ENCODE data around the gene NAGA. TPM values are rescaled to one million over a fixed set of nuclear protein-coding genes. Genes with fewer than 3 reads are reported as not detected.

NAGA gene
- total RNA-seq, 1 experiment from 2014 or later = 24.3 TPM

GRCh38 chr22:42016111-42016510, 54.5 kb downstream of the NAGA start:
- Mint-ChIP-seq H3K27ac (ENCODE audit: unreplicated experiment) (no peak overlapping the region), H3K27me3 (ENCODE audit: unreplicated experiment) (peaks cover 17% of the 10 kb centered on the region), H3K4me1 (ENCODE audit: low read depth, unreplicated experiment) (no peaks in the 10 kb centered on the region), H3K4me3 (ENCODE audit: low read depth, unreplicated experiment) (no peak overlapping the region), H3K9me3 (ENCODE audit: low read depth, unreplicated experiment) (peaks cover 7% of the 10 kb centered on the region), H3K36me3 (ENCODE audit: insufficient read depth, unreplicated experiment) (no peaks in the 10 kb centered on the region)
- no peak for TF ChIP-seq CTCF (IDR thresholded peaks at IDR 0.05; ENCODE audit: unreplicated experiment)
- CTCF ChIA-PET = interaction anchor here (0.5 to 0.7 kb wide), 2 partner anchors 97 to 1478 kb away, joined by 3 to 5 read pairs; no protein-coding TSS in a partner anchor
- DNase-seq = no peak
- intact Hi-C loops (cut with micrococcal nuclease; ENCODE audit: unreplicated experiment) = no loop called here
- no TSS peak for BruUV-seq (replicated peaks)

GRCh38 chr22:42013385-42013784, 57.2 kb downstream of the NAGA start:
- intact Hi-C loops (cut with micrococcal nuclease; ENCODE audit: unreplicated experiment) = no loop called here
- H3K27ac Mint-ChIP-seq (ENCODE audit: unreplicated experiment) = no peak overlapping the region
- H3K9me3 Mint-ChIP-seq (ENCODE audit: low read depth, unreplicated experiment) = peaks cover 7% of the 10 kb centered on the region
- H3K36me3 Mint-ChIP-seq (ENCODE audit: insufficient read depth, unreplicated experiment) = no peaks in the 10 kb centered on the region
- no peak for TF ChIP-seq CTCF (IDR thresholded peaks at IDR 0.05; ENCODE audit: unreplicated experiment)
- peaks cover 17% of the 10 kb centered on the region for H3K27me3 Mint-ChIP-seq (ENCODE audit: unreplicated experiment)
- H3K4me1 Mint-ChIP-seq (ENCODE audit: low read depth, unreplicated experiment) = no peaks in the 10 kb centered on the region
- DNase-seq = no peak
- no TSS peak for BruUV-seq (replicated peaks)
- no peak overlapping the region for H3K4me3 Mint-ChIP-seq (ENCODE audit: low read depth, unreplicated experiment)
- CTCF ChIA-PET = interaction anchor here (0.6 to 0.9 kb wide), 2 partner anchors 58 to 123 kb away, joined by 3 read pairs; no protein-coding TSS in a partner anchor

GRCh38 chr22:42010778-42011177, 59.8 kb downstream of the NAGA start:
- intact Hi-C loops (cut with micrococcal nuclease; ENCODE audit: unreplicated experiment) = no loop called here
- no peak for TF ChIP-seq CTCF (IDR thresholded peaks at IDR 0.05; ENCODE audit: unreplicated experiment)
- CTCF ChIA-PET = no interaction called here
- H3K27me3 Mint-ChIP-seq (ENCODE audit: unreplicated experiment) = no peaks in the 10 kb centered on the region
- no peak for DNase-seq
- no TSS peak for BruUV-seq (replicated peaks)
- H3K4me3 Mint-ChIP-seq (ENCODE audit: low read depth, unreplicated experiment) = no peak overlapping the region
- peaks cover 7% of the 10 kb centered on the region for H3K9me3 Mint-ChIP-seq (ENCODE audit: low read depth, unreplicated experiment)
- no peaks in the 10 kb centered on the region for H3K4me1 Mint-ChIP-seq (ENCODE audit: low read depth, unreplicated experiment)
- H3K36me3 Mint-ChIP-seq (ENCODE audit: insufficient read depth, unreplicated experiment) = peaks cover 4% of the 10 kb centered on the region
- H3K27ac Mint-ChIP-seq (ENCODE audit: unreplicated experiment) = no peak overlapping the region

Other genes with a start within 250 kb of the NAGA start
- 145 and 159 TPM in 2 replicates for gene SREBF2, start 237.7 kb downstream of the NAGA start, total RNA-seq (2022)
- not detected in 2 replicates for gene SHISA8, start 155.7 kb downstream of the NAGA start, total RNA-seq (2022)
- 1.4 and 1.5 TPM in 2 replicates for gene TNFRSF13C, start 144.0 kb downstream of the NAGA start, total RNA-seq (2022)
- gene CENPM, start 123.7 kb downstream of the NAGA start, total RNA-seq (2022) = 46.7 and 69.3 TPM in 2 replicates
- 3.2 and 3.4 TPM in 2 replicates for gene SEPTIN3, start 101.4 kb downstream of the NAGA start, total RNA-seq (2022)
- 2.8 and 3.7 TPM in 2 replicates for gene WBP2NL, start 72.0 kb downstream of the NAGA start, total RNA-seq (2022)
- gene PHETA2, start 3.4 kb upstream of the NAGA start, total RNA-seq (2022) = 1.3 and 1.5 TPM in 2 replicates
- gene SMDT1, start 8.9 kb upstream of the NAGA start, total RNA-seq (2022) = 60.8 and 65.5 TPM in 2 replicates
- gene NDUFA6, start 20.0 kb upstream of the NAGA start, total RNA-seq (2022) = 61.6 and 68.0 TPM in 2 replicates
- gene CYP2D6, start 60.0 kb upstream of the NAGA start, total RNA-seq (2022) = 9.3 and 10.7 TPM in 2 replicates
- 87.2 and 96.0 TPM in 2 replicates for gene TCF20, start 199.8 kb upstream of the NAGA start, total RNA-seq (2022)

All from Calu3 (cell line).